Upper lobe of left lung (tissue), 6 donors: Measurements from ENCODE around the gene GATD1. TPM values are rescaled to one million over a fixed set of nuclear protein-coding genes. Genes with fewer than 3 reads are reported as not detected.

Experiments used
- ATAC-seq, 2 donors: fragments of 200-7000 bp; cut with Tn5 transposase; one replicate each; pipeline ENCODE4 v1.9.1; 2022; ENCODE audit warnings: mild to moderate bottlenecking in 2 of 2, moderate library complexity in 2 of 2; ENCODE audit not compliant: low FRiP score in 2 of 2
- DNase-seq, 2 donors: peaks; one replicate each; pipeline ENCODE4 v3.0.0-alpha.2; 2019 to 2020
- H3K27ac ChIP-seq, 4 donors: fragments of 200-600 bp; sonication (generic); one replicate each; pipeline ENCODE4 v1.5.1; 2016 to 2019
- H3K27me3 ChIP-seq, 4 donors: fragments of 200-600 bp; sonication (generic); one replicate each; pipeline ENCODE4 v1.5.1; 2017 to 2019
- H3K36me3 ChIP-seq, 4 donors: fragments of 200-600 bp; sonication (generic); one replicate each; pipeline ENCODE4 v1.5.1; 2016 to 2019
- H3K4me1 ChIP-seq, 4 donors: fragments of 200-600 bp; sonication (generic); one replicate each; pipeline ENCODE4 v1.5.1; 2018 to 2019
- H3K4me3 ChIP-seq, 4 donors: fragments of 200-600 bp; sonication (generic); one replicate each; pipeline ENCODE4 v1.5.1; 2017 to 2019; ENCODE audit warnings: mild to moderate bottlenecking in 2 of 4, moderate library complexity in 1 of 4
- H3K9me3 ChIP-seq, 4 donors: fragments of 200-600 bp; sonication (generic); one replicate each; pipeline ENCODE4 v1.5.1; 2018 to 2019
- CTCF ChIP-seq, 6 experiments: fragments of 450-650 bp in 4 of 6; fragments of 200-600 bp in 2 of 6; sonication (generic) in 2 of 6; IDR thresholded peaks; one replicate each; pipeline ENCODE4 v1.5.1; 2016 to 2019; ENCODE audit warnings: antibody characterized with exemption in 6 of 6
- EP300 ChIP-seq, 4 donors: sonication (generic); formaldehyde crosslinking; IDR thresholded peaks; one replicate each; pipeline ENCODE4 v1.5.1; 2017; ENCODE audit warnings: antibody characterized with exemption in 4 of 4, control low read depth in 2 of 4
- POLR2A ChIP-seq, 4 donors: fragments of 450-650 bp; IDR thresholded peaks; one replicate each; pipeline ENCODE4 v1.5.1; 2016 to 2017; ENCODE audit warnings: antibody characterized with exemption in 4 of 4, mild to moderate bottlenecking in 2 of 4
- POLR2AphosphoS5 ChIP-seq, 2 donors: sonication (generic); formaldehyde crosslinking; IDR thresholded peaks; one replicate each; pipeline ENCODE4 v1.5.1; 2017; ENCODE audit warnings: antibody characterized with exemption in 2 of 2
- WGBS, 2 donors: methylation state at CpG; one replicate each; pipeline ENCODE4 v1.1.5; 2017 to 2018; 5-methylcytosine and 5-hydroxymethylcytosine counted together
- total RNA-seq, 6 donors: library from RNA; depleted of rRNA in 4 of 6; stranded (reverse); fragments of >200 nt in 4 of 6; gene quantifications; one replicate each; pipeline versions ENCODE4 v1.1.0 to v1.2.1, GENCODE V29; 2016 to 2021
- donor health status: DM: no; HTN: no; CAD: no; lungs with moderate emphysema.
- donor health status: DM: no; HTN: yes; CAD: no; lungs with severe emphysema.

Gene GATD1
- total RNA-seq, 6 donors from 2014 or later = 14.8 to 77.7 (median 63.6) TPM

GRCh38 chr11:724778-725386 is 52.4 kb downstream of the GATD1 start:
- Histone ChIP-seq H3K4me1 (peaks cover 36 to 73% (median 42%) of the 10 kb centered on the region in 4 donors), H3K4me3 (no peak overlapping the region)

GRCh38 chr11:724049-724777 is 53.1 kb downstream of the GATD1 start:
- Histone ChIP-seq H3K36me3 (peaks cover 0 to 14% (median 1%) of the 10 kb centered on the region in 4 donors), H3K4me1 (peaks cover 36 to 66% (median 42%) of the 10 kb centered on the region in 4 donors), H3K27me3 (peaks cover 0 to 56% (median 16%) of the 10 kb centered on the region in 4 donors), H3K4me3 (no peak overlapping the region), H3K27ac (no peak overlapping the region), H3K9me3 (no peaks in the 10 kb centered on the region)
- TF ChIP-seq POLR2AphosphoS5 (IDR thresholded peaks at IDR 0.05) (no peak), POLR2A (IDR thresholded peaks at IDR 0.05) (no peak), CTCF (IDR thresholded peaks at IDR 0.05) (no peak), EP300 (IDR thresholded peaks at IDR 0.05) (no peak)
- peak in 1 of 2 donors; percentile 84 for DNase-seq
- 61 to 80% methylated on average over 2 to 18 of the region's 19 CpGs for WGBS, 2 donors
- no peak for ATAC-seq

More at GRCh38 chr11:724778-725386, 52.4 kb downstream of the GATD1 start:
- H3K36me3 ChIP-seq = peaks cover 0 to 12% (median 1%) of the 10 kb centered on the region in 4 donors
- ATAC-seq = no peak
- TF ChIP-seq POLR2AphosphoS5 (IDR thresholded peaks at IDR 0.05) (no peak), EP300 (IDR thresholded peaks at IDR 0.05) (no peak), CTCF (IDR thresholded peaks at IDR 0.05) (no peak), POLR2A (IDR thresholded peaks at IDR 0.05) (no peak)
- 68 to 80% methylated on average over 12 to 18 of the region's 18 CpGs for whole genome bisulfite sequencing, 2 donors
- no peak overlapping the region for H3K27ac ChIP-seq
- H3K27me3 ChIP-seq = peaks cover 0 to 51% (median 16%) of the 10 kb centered on the region in 4 donors
- DNase-seq = peak in 1 of 2 donors; percentile 58
- no peaks in the 10 kb centered on the region for H3K9me3 ChIP-seq

GRCh38 chr11:723120-723883 is 54.0 kb downstream of the GATD1 start:
- ATAC-seq (no peak), DNase-seq (no peak)
- TF ChIP-seq CTCF (IDR thresholded peaks at IDR 0.05) (peak; percentile 30 to 73 (median 58)), EP300 (IDR thresholded peaks at IDR 0.05) (no peak)
- Histone ChIP-seq H3K4me1 (peaks cover 36 to 59% (median 40%) of the 10 kb centered on the region in 4 donors), H3K27ac (no peak overlapping the region), H3K27me3 (peaks cover 0 to 56% (median 16%) of the 10 kb centered on the region in 4 donors), H3K9me3 (no peaks in the 10 kb centered on the region), H3K4me3 (no peak overlapping the region), H3K36me3 (peaks cover 0 to 14% (median 1%) of the 10 kb centered on the region in 4 donors)
- WGBS, 2 donors = 35 to 52% methylated on average over 4 to 8 of the region's 8 CpGs

- 70 to 77% methylated on average over 2 to 11 of the region's 20 CpGs for WGBS, 2 donors
- H3K27me3 ChIP-seq = peaks cover 0 to 56% (median 16%) of the 10 kb centered on the region in 4 donors
- H3K36me3 ChIP-seq = peaks cover 0 to 14% (median 1%) of the 10 kb centered on the region in 4 donors
- no peak overlapping the region for H3K27ac ChIP-seq
- no peak for TF ChIP-seq POLR2A (IDR thresholded peaks at IDR 0.05)
- no peak for TF ChIP-seq CTCF (IDR thresholded peaks at IDR 0.05)
- no peak for TF ChIP-seq EP300 (IDR thresholded peaks at IDR 0.05)
- TF ChIP-seq POLR2AphosphoS5 (IDR thresholded peaks at IDR 0.05) = no peak
- H3K4me3 ChIP-seq = peak overlapping the region in 1 of 4 donors; percentile 34
- ATAC-seq (no peak), DNase-seq (peak in 1 of 2 donors; percentile 71)
- no peaks in the 10 kb centered on the region for H3K9me3 ChIP-seq
- H3K4me1 ChIP-seq = peaks cover 27 to 49% (median 33%) of the 10 kb centered on the region in 4 donors
Measured at GRCh38 chr11:722346-722811, 54.9 kb downstream of the GATD1 start.
